ENCODE measurements around the gene DES.

The DES gene

DNA sequence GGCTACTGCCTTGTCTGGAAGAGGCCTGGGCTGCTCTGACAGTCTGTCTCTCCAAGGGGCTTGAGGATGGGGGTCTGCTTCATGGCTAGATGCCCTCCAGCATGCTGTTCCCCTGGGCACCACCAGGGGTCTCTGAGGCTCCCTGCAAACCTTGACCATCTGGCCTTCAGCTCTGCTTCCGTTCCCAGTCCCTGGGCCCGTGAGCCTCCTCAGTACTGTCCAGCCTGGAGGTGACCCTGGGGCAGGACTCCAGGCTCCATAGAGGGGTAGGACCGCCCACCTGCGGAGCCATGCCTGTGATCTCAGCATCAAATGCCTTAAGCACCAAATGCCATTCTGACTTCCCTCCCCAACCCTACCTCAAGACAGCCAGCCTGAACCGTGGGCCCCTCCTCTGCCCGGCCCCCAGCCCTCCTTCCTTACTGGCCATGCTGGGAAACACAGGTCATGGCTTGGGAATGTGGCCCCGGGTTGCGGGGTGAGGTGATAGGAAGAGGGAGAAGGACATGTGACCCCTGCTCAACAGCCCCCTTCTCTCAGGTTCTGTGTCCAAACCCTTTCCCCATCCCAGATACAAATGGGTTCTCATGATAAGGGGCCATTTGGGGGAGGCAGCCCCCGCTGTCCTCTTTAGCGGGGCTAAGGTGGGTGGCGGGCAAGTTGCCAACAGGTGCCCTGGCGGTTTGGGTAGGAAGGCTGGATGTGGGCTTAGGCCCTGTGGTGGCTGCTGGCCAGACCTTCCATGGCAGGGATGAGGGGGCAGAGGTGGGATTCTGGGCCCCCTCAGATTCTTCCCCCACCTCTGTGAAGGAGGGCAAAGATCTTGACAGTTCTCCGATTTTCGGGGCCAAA, 41.5 kb downstream of the DES start:
- DNase-seq: no peak

GRCh38 chr2:219460424-219460926, 42.3 kb downstream of the DES start:
- no peak for DNase-seq

DNA sequence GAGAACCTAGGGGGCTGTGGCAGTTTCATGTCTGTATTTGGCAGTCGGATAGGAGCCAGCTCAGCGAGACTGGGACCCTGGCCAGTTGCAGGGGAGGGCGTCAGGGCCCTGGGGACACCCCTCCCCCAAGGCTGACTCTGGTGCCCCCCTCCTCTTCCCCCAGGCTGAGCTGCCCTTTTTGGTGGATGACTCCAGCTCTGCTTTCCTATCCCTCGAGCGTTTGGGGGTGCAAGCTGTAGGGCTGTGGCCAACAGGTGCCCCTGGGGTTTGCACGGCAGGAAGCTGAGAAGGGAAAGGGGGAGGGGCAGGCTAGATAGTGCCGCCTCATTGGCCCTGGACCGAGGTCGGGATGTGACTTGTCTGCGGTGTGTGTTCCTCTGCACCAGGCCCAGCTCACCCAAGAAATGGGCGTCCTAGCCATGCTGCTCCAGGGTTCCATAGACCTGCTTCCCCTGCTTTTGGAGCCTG, 42.9 kb downstream of the DES start:
- no peak for DNase-seq

DNA sequence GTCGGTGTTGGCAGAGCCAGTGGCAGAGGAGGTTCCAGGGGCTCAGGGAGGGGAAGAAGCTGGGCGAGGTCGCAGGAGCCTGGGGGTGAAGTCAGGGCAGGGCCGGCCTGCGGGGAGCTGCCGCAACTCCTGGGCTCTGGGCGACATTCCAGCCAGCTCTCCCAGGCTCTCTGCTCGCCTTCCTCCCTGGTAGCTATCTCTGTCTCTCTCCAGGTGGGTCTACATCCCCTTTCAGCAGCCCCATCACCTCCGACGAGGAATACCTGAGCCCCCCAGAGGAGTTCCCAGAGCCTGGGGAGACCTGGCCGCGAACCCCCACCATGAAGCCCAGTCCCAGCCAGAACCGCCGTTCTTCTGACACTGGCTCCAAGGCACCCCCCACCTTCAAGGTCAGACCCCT, 43.5 kb downstream of the DES start:
- DNase-seq: no peak

GRCh38 chr2:219462349-219462748, 44.2 kb downstream of the DES start:
- no peak for DNase-seq

DNA sequence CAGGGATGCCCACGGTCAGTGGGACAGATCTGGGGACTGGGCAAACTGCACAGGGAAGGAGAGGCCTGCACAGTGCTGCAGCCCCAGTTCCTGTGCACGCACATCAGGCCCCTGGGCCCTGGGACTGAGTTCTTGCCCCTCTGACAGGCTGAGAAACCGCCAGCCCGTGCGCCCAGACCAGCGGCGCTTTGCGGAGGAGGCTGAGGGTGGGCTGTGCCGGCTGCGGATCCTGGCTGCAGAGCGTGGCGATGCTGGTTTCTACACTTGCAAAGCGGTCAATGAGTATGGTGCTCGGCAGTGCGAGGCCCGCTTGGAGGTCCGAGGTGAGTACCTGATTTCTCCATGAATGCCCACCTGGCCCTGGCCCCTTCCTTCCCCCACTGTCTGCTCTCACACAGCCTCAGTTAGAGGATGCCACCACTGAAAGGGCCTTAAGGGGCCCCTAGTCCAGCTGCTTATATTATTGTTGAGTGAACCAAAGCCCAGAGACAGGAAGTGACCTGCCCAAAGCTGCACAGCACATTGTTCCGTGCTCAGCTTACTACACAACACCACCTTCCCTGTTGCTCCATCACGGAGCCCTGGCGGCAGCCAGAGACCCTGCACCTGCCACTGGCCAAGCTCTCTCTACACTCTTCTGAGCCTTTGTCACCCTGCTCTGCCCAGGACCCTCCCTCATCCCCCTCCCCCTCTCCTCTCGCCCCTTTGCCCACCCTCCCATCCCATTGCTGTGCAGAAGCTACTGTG, 46.3 kb downstream of the DES start:
- no peak for DNase-seq

DNA sequence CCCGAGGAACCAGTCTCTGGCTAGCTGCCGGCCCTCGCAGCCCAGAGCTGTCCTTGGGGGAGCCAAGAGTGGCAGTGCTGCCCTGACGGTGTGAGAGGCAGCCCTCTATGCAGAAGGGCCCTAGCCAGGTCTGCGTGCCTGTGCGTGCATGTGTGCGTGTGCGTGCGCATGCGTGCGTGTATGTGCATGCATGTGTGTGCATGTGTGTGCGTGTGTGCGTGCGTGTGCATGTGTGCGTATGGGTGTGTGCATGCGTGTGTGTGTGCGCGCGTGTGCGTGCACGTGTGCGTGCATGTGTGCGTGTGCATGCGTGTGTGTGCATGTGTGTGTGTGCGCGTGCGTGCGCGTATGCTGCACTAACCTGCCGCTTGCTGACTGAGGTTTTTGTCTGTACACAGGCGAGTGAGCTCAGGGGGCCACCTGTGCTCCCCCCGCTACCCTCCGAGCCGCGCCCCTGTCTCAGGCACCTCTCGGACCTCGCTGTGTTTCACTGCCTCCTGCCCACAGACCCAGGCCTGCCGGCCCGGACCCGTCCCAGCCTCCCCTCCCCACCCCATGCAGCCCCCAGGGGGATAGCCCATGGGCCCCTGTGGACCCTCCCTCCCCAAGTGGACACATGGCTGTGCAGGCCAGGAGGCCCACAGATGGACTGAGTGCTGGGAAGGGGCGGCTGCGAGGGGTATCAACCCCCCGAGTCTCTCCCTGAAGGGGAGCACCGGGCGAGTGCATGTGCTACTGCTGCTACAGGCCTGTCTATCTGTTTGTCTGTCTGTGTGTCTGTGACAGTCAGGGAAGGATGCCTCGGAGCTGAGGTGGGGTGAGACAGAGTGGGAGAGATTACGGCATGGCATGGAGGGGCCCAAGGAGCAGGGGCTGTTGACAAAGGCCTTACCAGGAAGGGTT, 47.7 kb downstream of the DES start:
- DNase-seq: no peak

GRCh38 chr2:219466816-219467735, 48.9 kb downstream of the DES start:
- no peak for DNase-seq

GRCh38 chr2:219467736-219468075, 49.5 kb downstream of the DES start:
- no peak for DNase-seq

- DNase-seq: no peak
Measured at GRCh38 chr2:219468410-219469185, 50.4 kb downstream of the DES start.

DNA sequence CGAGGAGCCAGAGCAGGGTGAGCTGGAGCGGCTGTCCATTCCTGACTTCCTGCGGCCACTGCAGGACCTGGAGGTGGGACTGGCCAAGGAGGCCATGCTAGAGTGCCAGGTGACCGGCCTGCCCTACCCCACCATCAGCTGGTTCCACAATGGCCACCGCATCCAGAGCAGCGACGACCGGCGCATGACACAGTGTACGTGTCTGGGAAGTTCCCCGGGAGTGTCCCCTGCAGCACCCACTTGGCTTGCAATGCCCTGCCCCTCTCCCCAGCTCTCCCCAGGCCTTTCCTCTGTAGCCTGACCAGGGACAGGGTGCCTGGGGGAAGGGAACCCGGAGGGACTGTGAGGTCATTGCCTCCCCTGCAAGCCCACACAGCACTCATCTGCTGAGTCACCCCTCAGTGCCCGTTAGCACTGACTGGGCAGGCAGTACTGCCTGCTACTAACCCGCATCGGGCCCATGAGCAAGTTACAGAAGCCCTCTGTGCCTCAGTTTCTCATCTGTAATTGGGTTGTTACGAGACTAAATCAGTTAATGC, 51.1 kb downstream of the DES start:
- DNase-seq: no peak

DNA sequence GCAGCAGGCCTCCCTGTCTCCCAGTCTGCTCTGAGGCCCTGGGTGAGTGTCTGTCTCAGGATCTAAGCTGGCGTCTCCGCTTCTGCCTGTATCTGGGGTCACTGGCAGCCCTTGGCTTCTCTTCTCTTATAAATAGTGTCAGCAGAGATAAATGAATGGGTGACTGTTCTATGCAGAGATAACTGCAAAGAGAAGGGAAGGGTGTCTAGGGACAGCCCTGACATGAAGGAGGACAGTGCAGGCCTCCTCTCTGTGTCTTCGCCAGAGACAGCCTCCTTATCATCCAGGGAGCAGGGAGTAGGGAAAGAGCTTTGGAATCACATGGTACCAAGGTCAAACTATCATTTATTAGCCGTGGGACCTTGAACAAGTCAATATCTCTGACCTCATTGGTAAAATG, 52.3 kb downstream of the DES start:
- DNase-seq: no peak

DNA sequence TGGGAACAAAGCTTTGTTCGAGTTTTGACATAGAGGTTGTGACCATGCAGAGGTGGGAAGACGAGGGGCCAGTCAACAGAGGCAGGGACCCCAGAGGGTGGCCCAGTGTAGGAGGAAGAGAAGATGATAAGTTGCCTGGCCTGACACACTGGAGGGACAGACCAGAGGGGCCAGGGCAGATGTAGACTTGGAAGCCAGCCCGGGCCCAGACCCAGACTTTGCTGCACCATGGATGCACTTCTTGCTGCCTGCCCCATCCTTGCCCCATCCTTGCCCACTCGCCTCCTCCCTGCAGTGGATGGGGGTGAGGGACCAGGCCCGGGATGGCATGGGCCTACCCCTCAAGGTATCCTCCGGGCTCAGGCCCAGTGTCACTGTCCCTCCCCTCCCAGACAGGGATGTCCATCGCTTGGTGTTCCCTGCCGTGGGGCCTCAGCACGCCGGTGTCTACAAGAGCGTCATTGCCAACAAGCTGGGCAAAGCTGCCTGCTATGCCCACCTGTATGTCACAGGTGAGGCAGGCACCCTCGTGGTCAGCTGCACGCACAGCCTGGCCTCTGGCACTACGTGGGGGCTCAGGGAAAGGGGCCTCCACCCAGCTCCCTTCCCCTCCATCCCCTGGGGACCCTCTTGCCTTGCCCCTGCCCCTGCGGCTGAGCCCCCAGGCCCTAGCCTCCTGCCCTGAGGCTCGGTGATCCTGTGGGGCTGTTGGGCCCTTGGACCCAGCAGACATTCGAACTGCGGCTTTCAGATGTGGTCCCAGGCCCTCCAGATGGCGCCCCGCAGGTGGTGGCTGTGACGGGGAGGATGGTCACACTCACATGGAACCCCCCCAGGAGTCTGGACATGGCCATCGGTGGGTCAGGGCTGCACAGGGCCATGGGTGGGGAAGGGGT, 53.5 kb downstream of the DES start:
- DNase-seq: no peak

DNA sequence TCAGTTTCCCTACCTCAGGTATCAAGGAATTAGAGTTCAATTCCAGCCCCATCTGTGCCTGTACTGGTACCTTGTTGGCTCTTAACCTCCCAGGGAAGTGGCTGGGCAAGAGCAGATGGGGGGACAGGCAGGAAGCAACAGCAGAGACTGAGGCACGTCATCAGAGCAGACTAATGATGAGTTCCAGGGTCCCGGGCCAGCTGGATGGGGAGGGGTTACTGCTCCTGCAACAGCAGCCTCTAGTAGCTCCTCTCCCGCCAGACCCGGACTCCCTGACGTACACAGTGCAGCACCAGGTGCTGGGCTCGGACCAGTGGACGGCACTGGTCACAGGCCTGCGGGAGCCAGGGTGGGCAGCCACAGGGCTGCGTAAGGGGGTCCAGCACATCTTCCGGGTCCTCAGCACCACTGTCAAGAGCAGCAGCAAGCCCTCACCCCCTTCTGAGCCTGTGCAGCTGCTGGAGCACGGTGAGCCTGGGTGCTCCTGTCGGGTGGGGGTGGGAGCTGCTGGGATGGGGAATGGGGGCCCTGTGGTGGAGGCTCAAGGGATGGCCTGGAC, 54.5 kb downstream of the DES start:
- DNase-seq: no peak

- no peak for DNase-seq
Measured at GRCh38 chr2:219473511-219473910, 55.3 kb downstream of the DES start.

DNA sequence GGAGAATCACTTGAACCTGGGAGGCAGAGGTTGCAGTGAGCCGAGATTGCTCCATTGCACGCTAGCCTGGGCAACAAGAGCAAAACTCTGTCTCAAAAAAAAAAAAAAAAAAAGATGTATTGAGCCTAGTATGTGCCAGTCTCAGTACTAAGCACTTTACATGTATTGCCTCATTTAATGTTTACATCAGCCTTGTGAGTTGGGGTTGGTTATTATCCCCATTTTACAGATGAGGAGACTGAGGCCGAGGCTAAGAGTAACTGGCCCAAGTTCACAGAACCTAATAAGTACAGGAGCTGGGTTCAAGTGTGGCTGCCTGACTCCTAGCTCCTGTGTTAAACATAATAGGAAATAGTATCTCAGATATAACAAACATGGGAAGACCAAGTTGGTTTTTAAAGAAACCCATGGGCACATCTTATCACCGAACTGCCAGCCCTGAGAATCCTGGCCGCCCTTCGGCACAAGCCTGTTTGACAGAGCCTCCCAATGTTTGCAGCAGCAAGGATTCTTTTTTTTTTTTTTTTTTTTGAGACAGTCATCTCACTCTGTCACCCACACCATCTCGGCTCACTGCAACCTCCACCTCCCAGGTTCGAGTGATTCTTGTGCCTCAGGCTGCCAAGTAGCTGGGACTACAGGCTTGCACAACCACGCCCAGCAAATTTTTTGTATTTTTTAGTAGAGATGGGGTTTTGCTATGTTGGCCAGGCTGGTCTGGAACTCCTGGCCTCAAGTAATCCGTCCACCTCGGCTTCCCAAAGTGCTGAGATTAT, 56.3 kb downstream of the DES start:
- no peak for DNase-seq

- DNase-seq: no peak
Measured at GRCh38 chr2:219475278-219475677, 57.1 kb downstream of the DES start.

Data from SHP77 treated with DMSO at 0.1 percent for 48 hours (cell line).